GM12872 (cell line): ENCODE data around the gene ATF7.

Experiments used
- TF ChIP-seq, protein P1 (sequence below): IDR thresholded peaks from 3 replicates; pipeline ENCODE4 v1.5.1; 2011; ENCODE audit warnings: low read depth, mild to moderate bottlenecking, low read length, moderate library complexity; ENCODE audit not compliant: insufficient read depth

ATF7 gene

DNA sequence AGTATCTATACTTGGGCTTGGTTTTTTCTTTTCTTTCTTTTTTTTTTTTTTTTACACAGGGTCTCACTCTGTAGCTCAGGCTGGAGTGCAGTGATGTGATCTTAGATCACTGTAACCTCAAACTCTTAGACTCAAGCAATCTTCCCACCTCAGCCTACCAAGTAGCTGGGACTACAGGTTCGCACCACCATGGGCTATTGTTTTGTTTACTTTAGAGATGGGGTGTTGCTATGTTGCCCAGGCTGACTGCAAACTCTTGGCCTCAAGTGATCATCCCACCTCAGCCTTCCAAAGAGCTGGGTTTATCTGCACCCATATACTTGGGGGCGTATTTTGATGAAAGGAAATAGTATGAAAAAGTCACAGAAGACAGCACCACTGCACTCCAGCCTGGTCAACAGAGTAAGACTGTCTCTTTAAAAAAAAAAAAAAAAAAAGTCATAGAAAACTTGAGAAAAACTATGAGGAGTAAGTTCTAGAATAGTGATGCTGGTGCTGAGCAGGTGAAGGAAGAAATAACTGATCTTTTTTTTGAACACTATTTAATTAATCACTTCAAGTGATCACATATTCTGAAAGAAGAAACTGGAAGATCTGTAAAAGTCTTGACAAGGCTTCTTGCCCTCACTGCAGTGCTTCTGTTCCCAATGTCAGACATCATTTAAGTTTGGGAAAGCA is 65.1 kb downstream of the ATF7 start:
- TF ChIP-seq, protein P1, sequence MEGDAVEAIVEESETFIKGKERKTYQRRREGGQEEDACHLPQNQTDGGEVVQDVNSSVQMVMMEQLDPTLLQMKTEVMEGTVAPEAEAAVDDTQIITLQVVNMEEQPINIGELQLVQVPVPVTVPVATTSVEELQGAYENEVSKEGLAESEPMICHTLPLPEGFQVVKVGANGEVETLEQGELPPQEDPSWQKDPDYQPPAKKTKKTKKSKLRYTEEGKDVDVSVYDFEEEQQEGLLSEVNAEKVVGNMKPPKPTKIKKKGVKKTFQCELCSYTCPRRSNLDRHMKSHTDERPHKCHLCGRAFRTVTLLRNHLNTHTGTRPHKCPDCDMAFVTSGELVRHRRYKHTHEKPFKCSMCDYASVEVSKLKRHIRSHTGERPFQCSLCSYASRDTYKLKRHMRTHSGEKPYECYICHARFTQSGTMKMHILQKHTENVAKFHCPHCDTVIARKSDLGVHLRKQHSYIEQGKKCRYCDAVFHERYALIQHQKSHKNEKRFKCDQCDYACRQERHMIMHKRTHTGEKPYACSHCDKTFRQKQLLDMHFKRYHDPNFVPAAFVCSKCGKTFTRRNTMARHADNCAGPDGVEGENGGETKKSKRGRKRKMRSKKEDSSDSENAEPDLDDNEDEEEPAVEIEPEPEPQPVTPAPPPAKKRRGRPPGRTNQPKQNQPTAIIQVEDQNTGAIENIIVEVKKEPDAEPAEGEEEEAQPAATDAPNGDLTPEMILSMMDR = no peak

DNA sequence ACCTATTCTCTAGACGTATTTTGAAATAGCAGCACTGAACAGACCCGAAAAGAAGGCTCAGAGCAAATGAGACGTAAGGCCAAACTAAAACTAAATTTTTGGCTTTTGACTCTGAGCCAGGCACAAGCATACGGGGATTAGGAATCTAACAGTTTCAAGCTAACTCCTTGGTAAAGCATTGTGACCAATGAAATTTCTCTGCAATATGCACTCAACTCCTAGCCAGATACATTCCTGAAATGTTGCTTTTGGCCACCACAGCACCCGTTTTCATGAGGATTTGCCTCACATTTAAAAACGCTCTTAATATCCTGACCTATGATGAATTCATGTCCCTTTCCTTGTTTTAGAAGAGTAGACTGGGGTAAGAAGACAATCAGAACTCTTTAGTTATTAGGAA is 65.8 kb downstream of the ATF7 start:
- TF ChIP-seq, protein P1 = no peak

- TF ChIP-seq, protein P1 = no peak
These were observed 67.6 kb downstream of the ATF7 start for GRCh38 chr12:53558631-53559030.

DNA sequence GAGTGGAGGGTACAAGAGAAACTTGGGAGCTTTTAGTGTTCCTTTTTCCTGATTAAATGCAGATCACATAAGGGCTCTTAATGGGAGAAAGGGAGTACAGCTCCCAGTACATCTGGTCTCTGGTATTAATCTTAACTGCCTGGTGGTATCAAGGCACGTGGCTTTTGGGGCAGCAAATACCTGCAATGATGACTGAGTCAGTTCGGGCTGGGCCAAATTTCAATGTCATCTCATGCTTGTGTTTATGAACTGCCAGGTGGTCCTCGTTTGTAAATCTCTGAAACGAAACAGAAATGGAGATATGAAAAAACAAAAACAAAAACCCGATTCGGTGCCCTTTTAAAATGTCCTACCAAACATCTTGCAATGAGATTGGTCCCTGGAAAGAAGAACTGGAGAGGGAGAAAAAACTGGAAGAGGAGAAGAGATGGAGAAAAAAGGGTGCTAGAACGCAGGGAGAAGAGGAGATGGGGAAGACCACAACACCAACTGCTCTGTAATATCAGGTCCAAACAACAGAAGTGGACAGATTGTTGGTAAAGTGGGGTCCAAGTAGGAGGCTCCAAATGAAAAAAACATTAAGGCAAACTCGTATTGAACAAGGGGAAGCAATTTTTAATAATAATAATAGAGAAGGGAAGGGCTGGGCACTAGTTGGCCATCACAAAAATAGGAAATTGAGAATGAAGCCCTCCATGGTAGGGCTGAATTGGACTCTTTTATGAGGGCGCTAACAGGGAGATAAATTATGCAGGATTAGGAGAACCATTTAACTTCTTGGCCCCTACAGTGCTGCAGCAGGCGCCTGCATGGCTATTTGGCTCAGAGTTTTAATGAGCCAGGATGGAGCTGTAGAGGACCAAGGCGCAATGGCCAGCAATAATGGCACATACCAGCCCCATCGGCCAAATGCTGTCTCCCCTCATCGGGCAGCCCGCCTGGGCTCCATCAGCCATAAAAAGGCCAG is 73.5 kb downstream of the ATF7 start:
- TF ChIP-seq, protein P1 = no peak

- TF ChIP-seq, protein P1 = no peak
These were observed 74.3 kb downstream of the ATF7 start for GRCh38 chr12:53551889-53552291.

- TF ChIP-seq, protein P1 = no peak
These were observed 75.6 kb downstream of the ATF7 start for GRCh38 chr12:53550595-53550994.

DNA sequence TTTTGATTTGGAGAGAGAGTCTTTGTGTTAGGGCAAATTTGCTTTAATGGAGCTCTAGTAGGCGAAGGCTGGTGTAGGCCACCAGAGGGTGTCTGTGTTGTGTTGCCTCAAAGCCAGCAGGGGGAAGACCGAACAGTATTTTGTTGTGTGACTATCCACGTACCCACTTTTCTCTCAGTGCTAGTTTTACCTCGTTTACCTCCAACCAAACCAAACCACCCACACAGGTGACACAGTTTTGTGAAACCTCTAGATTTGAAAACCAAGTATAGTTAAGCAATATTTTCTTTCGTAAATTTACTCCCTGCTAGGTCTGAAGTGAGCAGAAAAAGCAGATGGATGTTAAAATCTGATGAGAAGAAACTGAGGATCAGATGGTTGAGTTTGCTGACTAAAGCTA is 82.6 kb downstream of the ATF7 start:
- TF ChIP-seq, protein P1 = peak; percentile 94
